Measurements from ENCODE around the gene EAPP.
"Not testable (repeated sequence)": the region's sequence is repeated elsewhere in the genome, so short reads cannot be mapped to it uniquely, and the experiment has no call there.

EAPP gene

DNA sequence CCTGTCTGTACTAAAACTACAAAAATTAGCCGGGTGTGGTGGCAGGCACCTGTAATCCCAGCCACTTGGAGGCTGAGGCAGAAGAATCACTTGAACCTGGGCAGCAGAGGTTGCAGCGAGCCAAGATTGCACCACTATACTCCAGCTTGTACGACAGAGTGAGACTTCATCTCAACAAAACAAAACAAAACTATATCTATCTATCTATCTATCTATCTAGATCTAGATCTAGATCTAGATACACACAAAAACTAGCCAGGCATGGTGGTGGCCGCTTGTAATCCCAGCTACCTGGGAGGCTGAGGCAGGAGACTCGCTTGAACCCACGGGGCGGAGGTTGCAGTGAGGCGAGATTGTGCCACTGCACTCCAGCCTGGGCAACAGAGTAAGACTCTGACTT is 15.3 kb downstream of the EAPP start:
- H3K9ac ChIP-seq (ENCODE audit: low read length); H3K36me3 ChIP-seq (ENCODE audit: control insufficient read depth, insufficient read depth, low read length); H3K4me1 ChIP-seq (ENCODE audit: control insufficient read depth, insufficient read depth, low read length); H3K27me3 ChIP-seq (ENCODE audit: control insufficient read depth, insufficient read depth, low read length); H3K4me3 ChIP-seq (ENCODE audit: low read length); H3K9me3 ChIP-seq (ENCODE audit: control insufficient read depth, low read length): not testable (repeated sequence)

DNA sequence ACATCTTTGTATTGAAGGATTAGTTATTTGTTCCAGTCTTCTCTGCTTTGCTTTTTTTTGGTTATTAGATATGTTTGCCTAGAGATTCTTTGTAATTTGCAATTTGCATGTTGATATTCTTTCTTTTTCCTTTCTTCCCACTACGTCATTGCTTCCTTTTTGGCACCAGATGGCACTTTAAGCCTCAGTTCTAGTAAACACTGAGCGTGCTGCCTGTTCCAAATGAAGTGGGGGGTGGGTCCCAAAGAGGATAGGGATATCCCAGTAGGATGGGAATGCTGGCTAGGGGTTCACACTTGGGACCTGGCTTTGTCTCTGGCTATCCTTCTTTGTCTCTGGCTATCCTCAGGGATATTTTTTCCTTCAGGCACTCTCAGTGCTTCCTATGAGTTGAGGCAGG is 17.0 kb downstream of the EAPP start:
- Histone ChIP-seq H3K27me3 (ENCODE audit: control insufficient read depth, insufficient read depth, low read length) (no peaks in the 10 kb centered on the region), H3K4me3 (ENCODE audit: low read length) (no peak overlapping the region), H3K36me3 (ENCODE audit: control insufficient read depth, insufficient read depth, low read length) (no peaks in the 10 kb centered on the region), H3K4me1 (ENCODE audit: control insufficient read depth, insufficient read depth, low read length) (no peaks in the 10 kb centered on the region), H3K9ac (ENCODE audit: low read length) (no peak overlapping the region), H3K9me3 (ENCODE audit: control insufficient read depth, low read length) (no peaks in the 10 kb centered on the region)

DNA sequence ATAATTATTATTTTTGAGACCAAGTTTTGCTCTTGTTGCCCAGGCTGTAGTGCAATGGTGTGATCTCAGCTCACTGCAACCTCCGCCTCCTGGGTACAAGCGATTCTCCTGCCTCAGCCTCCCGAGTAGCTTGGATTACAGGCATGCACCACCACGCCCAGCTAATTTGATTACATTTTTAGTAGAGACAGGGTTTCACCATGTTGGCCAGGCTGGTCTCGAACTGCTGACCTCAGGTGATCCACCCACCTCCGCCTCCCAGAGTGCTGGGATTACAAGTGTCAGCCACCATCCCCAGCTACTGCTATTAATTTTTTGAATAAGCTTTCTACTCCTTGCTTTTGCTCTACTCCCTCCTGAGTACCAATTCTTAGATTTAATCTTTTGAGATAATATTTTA is 18.4 kb downstream of the EAPP start:
- H3K9ac ChIP-seq (ENCODE audit: low read length); H3K4me3 ChIP-seq (ENCODE audit: low read length); H3K4me1 ChIP-seq (ENCODE audit: control insufficient read depth, insufficient read depth, low read length); H3K36me3 ChIP-seq (ENCODE audit: control insufficient read depth, insufficient read depth, low read length); H3K27me3 ChIP-seq (ENCODE audit: control insufficient read depth, insufficient read depth, low read length); H3K9me3 ChIP-seq (ENCODE audit: control insufficient read depth, low read length): not testable (repeated sequence)

DNA sequence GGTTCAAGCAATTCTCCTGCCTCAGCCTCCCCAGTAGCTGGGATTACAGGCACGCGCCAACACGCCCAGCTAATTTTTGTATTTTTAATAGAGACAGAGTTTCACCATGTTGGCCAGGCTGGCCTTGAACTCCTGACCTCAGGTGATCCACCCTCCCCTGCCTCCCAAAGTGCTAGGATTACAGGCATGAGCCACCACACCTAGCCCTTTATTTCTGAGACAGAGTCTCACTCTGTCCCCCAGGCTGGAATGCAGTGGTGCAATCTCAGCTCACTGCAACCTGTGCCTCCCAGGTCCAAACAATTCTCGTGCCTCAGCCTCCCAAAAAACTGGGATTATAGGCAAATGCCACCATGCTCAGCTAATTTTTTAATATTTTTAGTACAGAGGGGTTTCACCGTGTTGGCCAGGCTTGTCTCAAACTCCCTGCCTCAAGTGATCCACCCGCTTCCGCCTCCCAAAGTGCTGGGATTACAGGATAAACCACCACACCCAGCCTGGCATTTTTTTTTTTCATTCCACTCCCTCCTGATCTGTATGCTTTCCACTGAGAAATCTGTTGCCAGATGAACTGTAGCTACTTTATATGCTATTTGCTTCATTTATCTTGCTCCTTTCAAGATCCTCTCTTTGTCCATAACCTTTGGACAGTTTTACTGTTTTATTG is 19.1 kb downstream of the EAPP start:
- not testable (repeated sequence) for H3K9ac ChIP-seq (ENCODE audit: low read length); H3K27me3 ChIP-seq (ENCODE audit: control insufficient read depth, insufficient read depth, low read length); H3K4me3 ChIP-seq (ENCODE audit: low read length); H3K4me1 ChIP-seq (ENCODE audit: control insufficient read depth, insufficient read depth, low read length); H3K9me3 ChIP-seq (ENCODE audit: control insufficient read depth, low read length); H3K36me3 ChIP-seq (ENCODE audit: control insufficient read depth, insufficient read depth, low read length)

DNA sequence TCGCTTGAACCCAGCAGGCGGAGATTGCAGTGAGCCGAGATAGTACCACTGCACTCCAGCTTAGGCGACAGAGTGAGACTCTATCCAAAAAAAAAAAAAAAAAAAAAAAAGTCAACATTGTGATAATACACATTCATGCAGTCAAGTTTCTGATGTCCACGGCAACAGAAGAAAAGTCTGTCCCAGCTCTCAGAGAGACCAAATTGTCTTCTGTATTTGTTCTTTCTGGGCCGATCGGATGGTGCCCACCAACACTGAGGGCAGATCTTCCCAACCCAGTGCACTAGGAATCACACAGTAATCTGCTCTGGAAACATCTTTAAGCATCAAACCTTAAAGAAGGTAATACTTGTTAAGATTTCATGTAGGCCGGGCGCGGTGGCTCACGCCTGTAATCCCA is 31.6 kb downstream of the EAPP start:
- Histone ChIP-seq H3K4me3 (ENCODE audit: low read length) (no peak overlapping the region), H3K27me3 (ENCODE audit: control insufficient read depth, insufficient read depth, low read length) (no peaks in the 10 kb centered on the region), H3K4me1 (ENCODE audit: control insufficient read depth, insufficient read depth, low read length) (no peaks in the 10 kb centered on the region), H3K9ac (ENCODE audit: low read length) (no peak overlapping the region), H3K9me3 (ENCODE audit: control insufficient read depth, low read length) (no peaks in the 10 kb centered on the region), H3K36me3 (ENCODE audit: control insufficient read depth, insufficient read depth, low read length) (no peaks in the 10 kb centered on the region)

DNA sequence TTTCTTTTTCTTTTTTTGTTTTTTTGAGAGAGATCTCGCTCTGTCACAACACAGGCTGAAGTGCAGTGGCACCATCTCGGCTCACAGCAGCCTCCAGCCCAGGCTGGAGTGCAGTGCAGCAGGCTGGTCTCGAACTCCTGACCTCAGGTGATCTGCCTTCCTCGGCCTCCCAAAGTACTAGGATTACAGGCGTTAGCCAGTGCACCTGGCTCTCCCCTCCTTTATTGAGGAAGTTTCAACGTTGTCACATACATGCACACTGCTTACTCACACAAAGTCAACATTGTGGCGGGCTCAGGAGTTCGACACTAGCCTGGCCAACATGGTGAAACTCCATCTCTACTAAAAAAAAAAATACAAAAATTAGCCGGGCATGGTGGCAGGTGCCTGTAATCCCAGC is 32.0 kb downstream of the EAPP start:
- H3K4me1 ChIP-seq (ENCODE audit: control insufficient read depth, insufficient read depth, low read length), result no peaks in the 10 kb centered on the region
- no peak overlapping the region for H3K4me3 ChIP-seq (ENCODE audit: low read length)
- no peak overlapping the region for H3K9ac ChIP-seq (ENCODE audit: low read length)

DNA sequence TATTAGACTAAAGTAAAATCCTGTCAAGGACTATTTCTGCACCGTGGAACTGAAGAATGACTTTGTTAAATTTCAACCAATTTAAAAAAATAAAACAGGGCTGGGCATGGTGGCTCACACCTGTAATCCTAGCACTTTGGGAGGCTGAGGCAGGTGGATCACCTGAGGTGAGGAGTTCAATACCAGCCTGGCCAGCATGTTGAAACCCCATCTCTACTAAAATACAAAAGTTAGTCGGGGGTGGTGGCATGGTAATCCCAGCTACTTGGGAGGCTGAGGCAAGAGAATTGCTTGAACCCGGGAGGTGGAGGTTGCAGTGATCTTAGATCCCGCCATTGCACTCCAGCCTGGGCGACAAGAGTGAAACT is 34.4 kb downstream of the EAPP start:
- H3K27me3 ChIP-seq (ENCODE audit: control insufficient read depth, insufficient read depth, low read length); H3K4me3 ChIP-seq (ENCODE audit: low read length); H3K36me3 ChIP-seq (ENCODE audit: control insufficient read depth, insufficient read depth, low read length); H3K9me3 ChIP-seq (ENCODE audit: control insufficient read depth, low read length); H3K9ac ChIP-seq (ENCODE audit: low read length); H3K4me1 ChIP-seq (ENCODE audit: control insufficient read depth, insufficient read depth, low read length): not testable (repeated sequence)

More for the DNA sequence above, 32.0 kb downstream of the EAPP start:
- Histone ChIP-seq H3K36me3 (ENCODE audit: control insufficient read depth, insufficient read depth, low read length) (no peaks in the 10 kb centered on the region), H3K9me3 (ENCODE audit: control insufficient read depth, low read length) (no peaks in the 10 kb centered on the region), H3K27me3 (ENCODE audit: control insufficient read depth, insufficient read depth, low read length) (no peaks in the 10 kb centered on the region)

DNA sequence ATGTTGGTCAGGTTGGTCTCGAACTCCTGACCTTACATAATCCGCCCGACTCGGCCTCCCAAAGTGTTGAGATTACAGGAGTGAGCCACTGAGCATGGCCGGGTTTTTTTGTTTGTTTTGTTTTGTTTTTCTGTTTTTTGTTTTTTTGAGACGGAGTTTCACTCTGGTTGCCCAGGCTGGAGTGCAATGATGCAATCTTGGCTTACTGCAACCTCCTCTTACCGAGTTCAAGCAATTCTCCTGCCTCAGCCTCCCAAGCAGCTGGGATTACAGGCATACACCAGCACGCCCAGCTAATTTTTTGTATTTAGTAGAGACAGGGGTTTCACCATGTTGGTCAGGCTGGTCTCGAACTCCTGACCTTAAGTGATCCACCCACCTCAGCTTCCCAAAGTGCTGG is 35.5 kb downstream of the EAPP start:
- H3K36me3 ChIP-seq (ENCODE audit: control insufficient read depth, insufficient read depth, low read length); H3K9ac ChIP-seq (ENCODE audit: low read length); H3K4me3 ChIP-seq (ENCODE audit: low read length); H3K4me1 ChIP-seq (ENCODE audit: control insufficient read depth, insufficient read depth, low read length); H3K9me3 ChIP-seq (ENCODE audit: control insufficient read depth, low read length); H3K27me3 ChIP-seq (ENCODE audit: control insufficient read depth, insufficient read depth, low read length): not testable (repeated sequence)

DNA sequence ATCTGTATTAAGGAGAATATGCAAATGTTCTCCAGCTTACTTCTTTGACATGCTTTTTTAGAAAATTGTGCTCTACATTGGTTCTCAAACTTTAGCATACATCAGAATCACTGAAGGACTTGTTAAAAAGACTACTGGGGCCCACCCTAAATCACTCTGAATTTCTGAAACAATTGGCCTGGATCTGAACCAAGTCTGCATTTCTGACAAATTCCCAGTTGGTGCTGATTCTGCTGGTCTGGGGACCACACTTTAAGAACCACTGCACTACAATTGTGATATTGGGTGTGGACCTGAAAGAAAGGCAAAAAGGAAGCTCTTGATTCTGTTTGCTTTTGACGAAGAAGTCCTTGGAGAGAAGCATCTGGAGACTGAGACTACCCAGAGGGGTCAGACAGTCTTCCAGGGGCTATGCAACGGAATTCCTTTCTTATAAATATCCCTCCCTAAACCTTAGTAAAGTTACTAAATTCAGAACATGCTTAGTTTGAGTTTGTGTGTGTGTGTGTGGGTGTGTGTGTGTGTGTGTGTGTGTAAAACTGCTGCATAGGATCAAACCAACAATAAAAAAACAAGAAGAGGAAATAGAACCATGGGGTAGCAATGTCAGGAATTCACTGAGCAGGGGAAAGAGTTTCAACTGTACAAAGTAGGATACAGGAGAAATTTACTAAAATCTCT is 36.8 kb downstream of the EAPP start:
- peaks cover 2% of the 10 kb centered on the region for H3K4me1 ChIP-seq (ENCODE audit: control insufficient read depth, insufficient read depth, low read length)
- no peaks in the 10 kb centered on the region for H3K9me3 ChIP-seq (ENCODE audit: control insufficient read depth, low read length)

DNA sequence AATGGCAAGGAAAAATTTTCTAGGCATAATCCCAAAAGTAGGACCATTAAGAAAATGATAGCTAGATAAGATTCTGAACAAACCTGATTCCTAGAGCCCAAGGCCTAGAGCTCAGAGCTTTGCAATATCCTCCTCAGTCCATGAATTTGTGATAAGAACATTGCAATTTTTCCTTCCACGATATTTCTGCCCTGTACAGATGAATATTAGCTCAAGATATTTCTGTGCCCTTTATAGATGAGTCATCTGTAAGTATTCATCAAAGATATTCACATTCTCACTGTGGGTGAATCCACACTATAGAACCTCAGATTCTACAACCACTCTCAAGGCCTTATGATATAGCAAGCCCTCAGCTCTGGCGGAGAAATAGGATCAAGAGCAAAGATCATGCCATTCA is 37.5 kb downstream of the EAPP start:
- Histone ChIP-seq H3K4me3 (ENCODE audit: low read length) (no peak overlapping the region), H3K36me3 (ENCODE audit: control insufficient read depth, insufficient read depth, low read length) (no peaks in the 10 kb centered on the region), H3K9me3 (ENCODE audit: control insufficient read depth, low read length) (no peaks in the 10 kb centered on the region), H3K4me1 (ENCODE audit: control insufficient read depth, insufficient read depth, low read length) (peaks cover 8% of the 10 kb centered on the region), H3K27me3 (ENCODE audit: control insufficient read depth, insufficient read depth, low read length) (no peaks in the 10 kb centered on the region), H3K9ac (ENCODE audit: low read length) (no peak overlapping the region)

More for the DNA sequence above, 36.8 kb downstream of the EAPP start:
- Histone ChIP-seq H3K36me3 (ENCODE audit: control insufficient read depth, insufficient read depth, low read length) (no peaks in the 10 kb centered on the region), H3K27me3 (ENCODE audit: control insufficient read depth, insufficient read depth, low read length) (no peaks in the 10 kb centered on the region), H3K9ac (ENCODE audit: low read length) (no peak overlapping the region), H3K4me3 (ENCODE audit: low read length) (no peak overlapping the region)

DNA sequence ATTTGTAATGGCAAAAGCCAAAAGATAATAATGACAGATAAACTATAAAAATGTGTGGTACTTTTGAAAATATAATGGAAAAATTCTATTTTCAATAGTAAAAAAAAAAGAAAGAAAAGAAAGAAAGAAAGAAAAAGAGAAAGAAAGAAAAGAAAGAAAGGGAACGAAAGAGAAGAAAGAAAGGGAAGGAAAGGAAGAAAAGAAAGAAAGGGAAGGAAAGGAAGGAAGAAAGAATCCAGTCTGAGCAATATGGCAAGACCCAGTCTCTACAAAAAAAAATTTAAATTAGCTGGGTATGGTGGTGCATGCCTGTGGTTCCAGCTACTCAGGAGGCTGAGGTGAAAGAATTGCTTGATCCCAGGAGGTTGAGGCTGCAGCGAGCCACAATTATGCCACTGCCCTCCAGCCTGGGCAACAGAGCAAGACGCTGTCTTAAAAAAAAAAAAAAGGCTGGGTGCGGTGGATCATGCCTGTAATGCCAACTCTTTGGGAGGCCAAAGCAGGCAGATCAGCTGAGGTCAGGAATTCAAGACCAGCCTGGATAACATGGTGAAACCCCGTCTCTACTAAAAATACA is 38.4 kb downstream of the EAPP start:
- Histone ChIP-seq H3K4me3 (ENCODE audit: low read length) (no peak overlapping the region), H3K9me3 (ENCODE audit: control insufficient read depth, low read length) (no peaks in the 10 kb centered on the region)

DNA sequence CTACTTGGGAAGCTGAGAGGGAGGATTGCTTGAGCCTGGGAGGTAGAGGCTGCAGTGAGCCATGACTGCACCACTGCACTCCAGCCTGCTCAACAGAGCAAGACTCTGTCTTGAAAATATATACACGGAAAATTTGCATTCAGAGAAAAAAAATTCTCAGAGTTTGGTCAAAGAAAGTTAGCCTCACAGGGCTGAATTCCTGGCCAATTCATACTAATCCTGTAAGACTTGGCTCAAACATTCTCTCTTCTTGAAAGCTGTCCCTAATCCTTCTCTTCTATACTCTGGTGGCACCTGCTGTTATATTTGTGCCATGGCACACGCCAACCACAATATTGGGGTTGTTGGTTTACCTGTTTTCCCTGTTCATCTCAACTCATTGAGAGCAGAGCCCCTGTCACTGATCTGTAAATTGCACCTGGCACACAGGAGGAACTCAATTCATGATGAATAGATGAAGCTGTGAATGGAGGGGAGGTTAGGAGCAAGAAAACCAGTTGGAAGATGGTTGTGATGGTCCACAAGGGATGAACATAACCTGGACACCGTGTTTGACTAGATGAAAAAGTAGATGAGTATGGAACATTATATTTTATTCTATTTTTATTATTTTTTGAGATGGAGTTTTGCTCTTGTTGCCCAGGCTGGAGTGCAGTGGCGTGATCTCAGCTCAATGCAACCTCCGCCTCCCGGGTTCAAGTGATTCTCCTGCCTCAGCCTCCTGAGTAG is 40.7 kb downstream of the EAPP start:
- H3K9me3 ChIP-seq (ENCODE audit: control insufficient read depth, low read length), result no peaks in the 10 kb centered on the region
- no peaks in the 10 kb centered on the region for H3K36me3 ChIP-seq (ENCODE audit: control insufficient read depth, insufficient read depth, low read length)
- peaks cover 14% of the 10 kb centered on the region for H3K4me1 ChIP-seq (ENCODE audit: control insufficient read depth, insufficient read depth, low read length)
- no peak overlapping the region for H3K9ac ChIP-seq (ENCODE audit: low read length)
- no peak overlapping the region for H3K4me3 ChIP-seq (ENCODE audit: low read length)
- H3K27me3 ChIP-seq (ENCODE audit: control insufficient read depth, insufficient read depth, low read length), result no peaks in the 10 kb centered on the region

More for the DNA sequence above, 38.4 kb downstream of the EAPP start:
- H3K9ac ChIP-seq (ENCODE audit: low read length), result no peak overlapping the region
- peaks cover 14% of the 10 kb centered on the region for H3K4me1 ChIP-seq (ENCODE audit: control insufficient read depth, insufficient read depth, low read length)
- no peaks in the 10 kb centered on the region for H3K27me3 ChIP-seq (ENCODE audit: control insufficient read depth, insufficient read depth, low read length)
- H3K36me3 ChIP-seq (ENCODE audit: control insufficient read depth, insufficient read depth, low read length), result no peaks in the 10 kb centered on the region
